ENCODE results near the gene RNF166.
A peak's percentile ranks its signal among the peaks of the same experiment; 100 is the strongest.

Gene RNF166

GRCh38 chr16:88706229-88706964, at the start of gene RNF166, which contains the start of gene CTU2:
Gene RNF166 (minus strand): TSS chr16:88706408. CDS start chr16:88706325, 83 bp downstream.
Gene CTU2 (plus strand): TSS chr16:88706503. CDS start chr16:88706531, 28 bp downstream.
- Histone ChIP-seq H3K4me3 (ENCODE audit: low read length) (peak within 1 kb of the TSS; percentile 80), H2AFZ (ENCODE audit: low read length) (peak within 1 kb of the TSS; percentile 58; the same call in 1 of the 2 replicates), H3K9ac (ENCODE audit: low read length) (peak within 1 kb of the TSS; percentile 72), H3K4me2 (ENCODE audit: low read depth, low read length) (peak within 1 kb of the TSS; percentile 72), H3K4me1 (ENCODE audit: low read length) (peaks cover 3% of the 10 kb centered on the region), H3K27me3 (replicated peaks; ENCODE audit: insufficient read depth, low read length) (no peaks in the 10 kb centered on the region), H3K27ac (ENCODE audit: low read length) (peak within 1 kb of the TSS; percentile 49; the same call in 1 of the 2 replicates), H3K79me2 (ENCODE audit: low read length) (peaks cover 35% of the 10 kb centered on the region), H3K9me3 (replicated peaks; ENCODE audit: insufficient read depth, low read length) (no peaks in the 10 kb centered on the region), H4K20me1 (ENCODE audit: insufficient read depth, low read length) (no peaks in the 10 kb centered on the region), H3F3A (ENCODE audit: insufficient read depth, low read length) (peaks cover 7% of the 10 kb centered on the region; the same call in 1 of the 2 replicates), H3K36me3 (replicated peaks; ENCODE audit: insufficient read depth, low read length) (no peaks in the 10 kb centered on the region), H3K9me2 (replicated peaks; ENCODE audit: insufficient read depth, low read length) (no peaks in the 10 kb centered on the region)
- peak; percentile 84 for DNase-seq
- TF ChIP-seq CTCF (IDR thresholded peaks at IDR 0.05; ENCODE audit: low read length) (no peak), EZH2phosphoT487 (IDR thresholded peaks at IDR 0.05; ENCODE audit: low read length) (no peak), EZH2 (optimal IDR thresholded peaks at IDR 0.05; ENCODE audit: low read depth, low read length) (no peak)

GRCh38 chr16:88754912-88755744, 48.9 kb upstream of the RNF166 start:
- H3K27ac ChIP-seq (ENCODE audit: low read length) = no peak overlapping the region
- H3F3A ChIP-seq (ENCODE audit: insufficient read depth, low read length) = no peaks in the 10 kb centered on the region
- H3K4me3 ChIP-seq (ENCODE audit: low read length) = no peak overlapping the region
- H3K79me2 ChIP-seq (ENCODE audit: low read length) = peaks cover 90% of the 10 kb centered on the region
- no peaks in the 10 kb centered on the region; the same call in 1 of the 2 replicates for H3K36me3 ChIP-seq (replicated peaks; ENCODE audit: insufficient read depth, low read length)
- H4K20me1 ChIP-seq (ENCODE audit: insufficient read depth, low read length) = peaks cover 13% of the 10 kb centered on the region
- no peak for DNase-seq
- no peaks in the 10 kb centered on the region for H3K9me2 ChIP-seq (replicated peaks; ENCODE audit: insufficient read depth, low read length)
- H3K9ac ChIP-seq (ENCODE audit: low read length) = no peak overlapping the region
- no peaks in the 10 kb centered on the region for H3K4me1 ChIP-seq (ENCODE audit: low read length)
- no peak overlapping the region for H2AFZ ChIP-seq (ENCODE audit: low read length)
- H3K4me2 ChIP-seq (ENCODE audit: low read depth, low read length) = no peak overlapping the region
- TF ChIP-seq CTCF (IDR thresholded peaks at IDR 0.05; ENCODE audit: low read length) (no peak), EZH2 (optimal IDR thresholded peaks at IDR 0.05; ENCODE audit: low read depth, low read length) (no peak), EZH2phosphoT487 (IDR thresholded peaks at IDR 0.05; ENCODE audit: low read length) (no peak)
- no peaks in the 10 kb centered on the region for H3K27me3 ChIP-seq (replicated peaks; ENCODE audit: insufficient read depth, low read length)
- H3K9me3 ChIP-seq (replicated peaks; ENCODE audit: insufficient read depth, low read length) = no peaks in the 10 kb centered on the region

- no peak overlapping the region for H3K4me2 ChIP-seq (ENCODE audit: low read depth, low read length)
- no peak overlapping the region for H3K27ac ChIP-seq (ENCODE audit: low read length)
- no peaks in the 10 kb centered on the region for H3K9me3 ChIP-seq (replicated peaks; ENCODE audit: insufficient read depth, low read length)
- peaks cover 84% of the 10 kb centered on the region for H3K79me2 ChIP-seq (ENCODE audit: low read length)
- H3K9ac ChIP-seq (ENCODE audit: low read length) = no peak overlapping the region
- no peaks in the 10 kb centered on the region for H3K9me2 ChIP-seq (replicated peaks; ENCODE audit: insufficient read depth, low read length)
- peaks cover 13% of the 10 kb centered on the region for H4K20me1 ChIP-seq (ENCODE audit: insufficient read depth, low read length)
- no peaks in the 10 kb centered on the region for H3K27me3 ChIP-seq (replicated peaks; ENCODE audit: insufficient read depth, low read length)
- TF ChIP-seq CTCF (IDR thresholded peaks at IDR 0.05; ENCODE audit: low read length) (no peak), EZH2phosphoT487 (IDR thresholded peaks at IDR 0.05; ENCODE audit: low read length) (no peak), EZH2 (optimal IDR thresholded peaks at IDR 0.05; ENCODE audit: low read depth, low read length) (no peak)
- no peaks in the 10 kb centered on the region for H3K4me1 ChIP-seq (ENCODE audit: low read length)
- H3F3A ChIP-seq (ENCODE audit: insufficient read depth, low read length) = no peaks in the 10 kb centered on the region
- no peak for DNase-seq
- H2AFZ ChIP-seq (ENCODE audit: low read length) = no peak overlapping the region
- no peak overlapping the region for H3K4me3 ChIP-seq (ENCODE audit: low read length)
- H3K36me3 ChIP-seq (replicated peaks; ENCODE audit: insufficient read depth, low read length) = no peaks in the 10 kb centered on the region; the same call in 1 of the 2 replicates
Observed at GRCh38 chr16:88754109-88754911, 48.1 kb upstream of the RNF166 start.

Data from MM.1S (cell line).